Motor neuron (in vitro differentiated cells): Measurements from ENCODE around the gene MYOCD. TPM values are rescaled to one million over a fixed set of nuclear protein-coding genes. Genes with fewer than 3 reads are reported as not detected.
"Not testable (repeated sequence)": the region's sequence is repeated elsewhere in the genome, so short reads cannot be mapped to it uniquely, and the experiment has no call there.

Experiments used
- ATAC-seq, 8 experiments: fragments of 200-7000 bp; cut with Tn5 transposase; replicated peaks in 6 of 8; 2 replicates each; pipeline ENCODE4 v1.8.0; 2021; ENCODE audit warnings: mild to moderate bottlenecking in 8 of 8, moderate library complexity in 8 of 8
- H3K27ac ChIP-seq, 2 donors: fragments of 250-450 bp; sonication (Bioruptor Pico); 2 replicates each; pipeline ENCODE4 v1.9.0; 2021; ENCODE audit warnings: antibody characterized with exemption in 2 of 2, mild to moderate bottlenecking in 2 of 2, moderate library complexity in 1 of 2
- H3K4me1 ChIP-seq, 2 donors: fragments of 250-450 bp; sonication (Bioruptor Pico); replicated peaks in 1 of 2; 2 replicates each; pipeline ENCODE4 v1.6.1; 2021; ENCODE audit warnings: antibody characterized with exemption in 2 of 2, mild to moderate bottlenecking in 2 of 2, moderate library complexity in 1 of 2
- H3K4me3 ChIP-seq, 5 donors: fragments of 250-450 bp; sonication (Bioruptor Pico); 2 replicates each; pipeline ENCODE4 v1.9.0; 2021; ENCODE audit warnings: antibody characterized with exemption in 5 of 5, mild to moderate bottlenecking in 5 of 5, moderate library complexity in 4 of 5
- WGBS, 10 experiments: fragments of 450-650 bp; shearing (Covaris generic); methylation state at CpG; one replicate each; pipeline ENCODE4 v1.0.0; 2022; 5-methylcytosine and 5-hydroxymethylcytosine counted together
- in situ Hi-C, 9 experiments: fragments of 400-800 bp; cut with MboI; loops; one replicate each; pipeline ENCODE4 v1.15.0; 2021; ENCODE audit warnings: low sequenced_read_pairs in 9 of 9, low pct_unique_long_range_greater_than_20kb in 2 of 9; ENCODE audit not compliant: unreplicated experiment in 9 of 9
- total RNA-seq, 8 experiments: library from RNA; unstranded; fragments of 300-600 nt; gene quantifications; 2 replicates each; pipeline versions ENCODE4 v1.2.3 to v1.2.4, GENCODE V29; 2022

Gene MYOCD
- total RNA-seq, 8 experiments from 2014 or later, result 0.04 to 0.47 (median 0.18) TPM; not detected in 1

DNA sequence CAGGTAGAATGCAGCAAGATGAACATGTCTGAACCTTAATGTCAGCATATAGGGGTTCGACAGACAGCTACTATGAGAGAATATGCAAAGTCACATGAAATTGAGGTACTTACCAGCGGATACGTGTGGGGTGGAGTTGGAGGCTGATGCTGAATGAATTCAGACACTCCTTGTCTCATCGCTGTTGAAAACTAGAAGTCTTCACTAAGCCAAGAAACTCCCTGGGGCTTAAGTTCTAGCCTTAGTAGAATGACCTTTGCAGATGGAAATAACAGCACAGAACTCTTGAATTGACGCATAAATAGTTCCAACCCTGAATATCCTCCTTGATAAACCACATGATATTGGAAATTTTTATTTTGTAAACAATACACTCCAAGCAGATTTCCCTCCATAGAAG is 32.9 kb upstream of the MYOCD start:
- in situ Hi-C loops, result no loop called here
- Histone ChIP-seq H3K4me3 (no peak overlapping the region), H3K27ac (no peak overlapping the region), H3K4me1 (no peaks in the 10 kb centered on the region)
- ATAC-seq, result peak in 1 of 8 experiments; percentile 20
- 52 to 100% (median 80%) methylated on average over 1 to 5 of the region's 5 CpGs; no CpG with 5 or more reads in 3 of the 10 experiments for WGBS, 10 experiments

DNA sequence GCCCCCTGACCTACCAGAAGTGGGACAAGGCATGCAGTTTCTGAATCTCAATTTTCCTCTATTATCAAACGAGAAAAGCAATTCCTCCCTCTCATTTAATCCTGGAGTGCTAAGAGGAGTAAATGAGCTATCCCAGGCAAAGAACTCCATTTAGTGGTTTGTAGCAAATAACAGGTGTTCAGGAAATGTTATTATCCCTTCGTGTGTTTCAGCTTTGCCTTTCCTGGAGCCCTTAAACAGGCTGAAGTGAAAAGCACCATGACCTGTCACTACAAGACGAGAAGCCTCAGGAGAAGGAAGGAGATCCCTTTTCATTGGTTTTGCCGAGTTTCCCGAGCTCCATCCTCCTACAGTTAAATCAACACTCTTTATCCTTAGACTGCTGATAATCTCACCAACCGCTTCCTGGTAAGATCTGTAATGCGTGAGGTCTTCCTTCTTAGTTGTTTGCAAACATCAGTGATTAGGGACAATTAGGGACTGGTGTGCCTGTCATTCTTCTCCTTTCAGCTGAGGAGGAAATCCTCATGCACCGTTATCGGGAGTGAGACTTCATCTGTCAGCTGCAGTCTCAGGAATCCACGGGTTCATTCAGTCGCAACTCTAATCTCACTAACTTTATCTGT is 30.8 kb upstream of the MYOCD start:
- Histone ChIP-seq H3K27ac (no peak overlapping the region), H3K4me1 (peaks cover 0 to 3% of the 10 kb centered on the region in 2 donors), H3K4me3 (no peak overlapping the region)
- ATAC-seq, result no peak
- in situ Hi-C loops, result no loop called here
- 12 to 90% (median 68%) methylated on average over 2 to 10 of the region's 11 CpGs for WGBS, 10 experiments

DNA sequence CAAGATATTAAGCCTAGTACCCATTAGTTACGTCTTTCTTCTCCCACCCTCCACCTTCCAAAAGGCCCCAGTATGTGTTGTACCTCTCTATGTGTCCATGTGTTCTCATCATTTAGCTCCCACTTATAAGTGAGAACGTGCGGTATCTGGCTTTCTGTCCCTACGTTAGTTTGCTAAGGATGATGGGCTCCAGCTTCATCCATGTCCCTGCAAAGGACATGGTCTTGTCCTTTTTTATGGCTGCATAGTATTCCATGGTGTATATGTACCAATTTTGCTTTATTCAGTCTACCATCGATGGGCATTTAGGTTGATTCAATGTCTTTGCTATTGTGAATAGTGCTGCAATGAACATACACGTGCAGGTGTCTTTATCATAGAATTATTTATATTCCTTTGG is 29.7 kb upstream of the MYOCD start:
- H3K4me3 ChIP-seq, H3K27ac ChIP-seq, H3K4me1 ChIP-seq, ATAC-seq, in situ Hi-C loops: not testable (repeated sequence)
- WGBS, 10 experiments, result 25 to 96% (median 83%) methylated on average over 1 to 6 of the region's 6 CpGs

DNA sequence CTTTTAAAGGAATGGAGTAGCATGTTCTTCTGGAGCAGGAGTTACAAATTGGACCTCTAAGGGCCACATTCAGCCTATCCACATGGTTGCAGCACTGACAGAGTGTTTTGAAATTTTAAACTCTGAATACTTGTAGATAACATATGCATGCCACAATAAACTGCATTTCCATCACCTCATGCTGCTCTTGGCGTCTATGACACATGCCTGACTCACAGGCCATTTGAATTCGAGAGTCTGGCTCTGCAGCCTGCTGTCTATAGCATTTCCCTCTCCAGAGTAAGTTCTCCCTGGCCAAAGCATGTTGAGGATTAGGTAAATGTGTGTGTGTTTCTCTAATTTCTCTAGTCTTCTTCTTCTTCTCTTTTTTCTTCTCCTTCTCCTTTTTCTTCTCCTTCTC is 28.7 kb upstream of the MYOCD start:
- 0 to 43% (median 0%) methylated on average over 1 to 2 of the region's 2 CpGs; no CpG with 5 or more reads in 1 of the 10 experiments for WGBS, 10 experiments
- peaks cover 0 to 3% of the 10 kb centered on the region in 2 donors for H3K4me1 ChIP-seq
- in situ Hi-C loops, result no loop called here
- no peak overlapping the region for H3K4me3 ChIP-seq
- ATAC-seq, result peak; percentile 39 to 100 (median 72)
- no peak overlapping the region for H3K27ac ChIP-seq

DNA sequence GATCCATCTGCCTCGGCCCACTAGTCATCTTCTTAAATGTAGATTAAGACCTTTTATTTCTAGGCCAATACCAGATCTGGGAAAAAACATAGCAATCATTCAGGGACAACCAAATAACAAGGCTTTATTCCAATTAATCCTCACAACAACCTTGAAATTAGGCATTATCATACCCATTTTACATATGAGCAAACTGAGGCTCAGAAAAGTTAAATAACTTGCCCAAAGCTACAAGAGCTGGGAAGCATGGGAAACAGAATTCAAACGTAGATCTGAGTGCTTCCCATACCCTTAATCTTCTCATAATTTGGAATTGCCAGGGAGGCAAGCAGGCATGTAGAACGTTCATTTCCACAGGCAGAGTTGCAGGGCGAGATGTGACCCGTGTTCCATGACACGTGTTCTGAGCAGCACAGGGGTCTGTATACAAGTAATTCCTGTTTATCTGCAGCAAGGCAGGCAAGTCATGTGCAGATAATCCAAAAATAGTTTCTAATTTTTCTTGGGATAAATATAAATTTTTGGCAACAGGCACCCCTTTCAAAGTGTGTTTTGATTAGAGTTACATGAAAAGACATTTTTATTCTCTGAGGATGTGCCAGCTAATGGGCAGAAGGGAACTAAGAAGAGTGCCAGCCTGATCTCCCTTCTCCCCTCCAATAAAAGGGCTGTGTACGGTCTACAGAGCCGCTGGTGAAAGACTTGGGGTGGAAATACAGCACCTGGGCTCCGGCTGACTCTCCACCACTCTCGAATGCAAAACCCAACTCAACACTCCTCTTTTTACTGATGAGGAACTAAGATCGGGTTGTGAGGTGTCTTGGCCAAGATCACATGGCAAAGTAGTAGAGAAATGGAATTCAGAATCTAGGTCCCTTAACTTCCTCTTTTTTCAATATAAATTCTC is 27.7 kb upstream of the MYOCD start:
- WGBS, 10 experiments, result 49 to 100% (median 86%) methylated on average over 1 to 11 of the region's 11 CpGs; no CpG with 5 or more reads in 1 of the 10 experiments
- in situ Hi-C loops, result no loop called here
- Histone ChIP-seq H3K27ac (no peak overlapping the region), H3K4me3 (no peak overlapping the region), H3K4me1 (peaks cover 0 to 3% of the 10 kb centered on the region in 2 donors)
- no peak for ATAC-seq

DNA sequence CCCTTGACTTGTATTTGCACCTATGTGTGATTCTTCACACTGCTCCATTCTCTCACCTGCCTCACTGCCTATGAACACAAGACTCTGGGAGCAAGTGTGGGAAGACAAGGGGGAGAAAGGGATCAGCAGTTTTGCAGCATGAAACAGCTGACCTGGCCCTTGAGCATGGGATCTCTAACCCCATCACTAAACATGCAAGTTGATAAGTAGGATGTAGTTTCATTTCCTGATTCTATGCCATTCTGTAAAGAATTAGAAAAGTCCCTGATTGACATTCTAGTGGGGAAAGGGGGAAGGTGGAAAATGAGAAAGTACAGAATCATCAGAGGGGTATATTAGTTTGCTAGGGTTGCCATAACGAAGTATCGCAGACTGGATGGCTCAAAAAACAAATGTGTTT is 25.3 kb upstream of the MYOCD start:
- in situ Hi-C loops, result no loop called here
- WGBS, 10 experiments, result 57 to 100% (median 92%) methylated on average over 1 to 2 of the region's 2 CpGs; no CpG with 5 or more reads in 3 of the 10 experiments
- ATAC-seq, result no peak
- Histone ChIP-seq H3K27ac (no peak overlapping the region), H3K4me1 (peaks cover 0 to 3% of the 10 kb centered on the region in 2 donors), H3K4me3 (no peak overlapping the region)

DNA sequence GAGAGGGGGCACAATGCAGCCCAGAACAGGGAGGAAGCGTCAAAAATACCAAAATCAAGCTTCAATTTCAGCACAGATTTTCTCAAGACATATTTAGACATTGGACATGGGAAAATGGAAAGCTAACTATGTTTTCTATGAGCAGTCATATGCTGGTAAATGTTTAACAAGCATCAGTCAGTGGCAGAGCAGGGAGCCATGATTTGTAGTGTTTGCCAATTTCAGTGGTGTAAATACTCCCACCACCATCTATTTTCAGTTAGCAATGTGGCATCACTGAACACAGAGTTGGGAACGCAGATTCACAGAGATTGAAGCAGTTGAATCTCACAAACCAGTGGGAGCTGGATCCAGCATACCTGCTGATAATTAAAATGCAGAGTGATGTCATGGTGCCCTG is 24.6 kb upstream of the MYOCD start:
- in situ Hi-C loops, result no loop called here
- H3K4me1 ChIP-seq, result peaks cover 0 to 3% of the 10 kb centered on the region in 2 donors
- 20 to 100% (median 85%) methylated on average over 1 to 2 of the region's 2 CpGs; no CpG with 5 or more reads in 4 of the 10 experiments for WGBS, 10 experiments
- no peak for ATAC-seq
- H3K4me3 ChIP-seq, result no peak overlapping the region
- H3K27ac ChIP-seq, result no peak overlapping the region

DNA sequence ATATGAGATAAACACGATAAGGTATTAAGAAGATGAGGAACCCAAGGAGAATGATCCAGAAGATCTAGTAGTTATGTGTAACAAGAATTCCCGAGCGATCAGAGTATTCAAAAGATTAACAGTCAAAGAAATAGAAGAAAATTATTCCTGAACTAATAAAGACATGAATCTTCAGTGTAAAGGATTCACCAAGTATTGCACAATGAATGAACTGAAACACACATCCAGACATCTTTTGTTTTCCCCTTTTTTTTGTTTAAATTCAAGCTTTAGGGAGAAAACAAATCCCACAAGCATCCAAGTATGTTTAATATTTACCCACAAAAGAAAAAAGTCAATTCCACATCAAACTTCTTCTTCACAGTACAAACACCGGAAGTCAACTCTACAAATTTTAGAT is 23.7 kb upstream of the MYOCD start:
- Histone ChIP-seq H3K4me1 (peaks cover 0 to 3% of the 10 kb centered on the region in 2 donors), H3K27ac (no peak overlapping the region), H3K4me3 (no peak overlapping the region)
- 26 to 100% (median 78%) methylated on average over 1 to 4 of the region's 4 CpGs for WGBS, 10 experiments
- ATAC-seq, result no peak
- in situ Hi-C loops, result no loop called here

DNA sequence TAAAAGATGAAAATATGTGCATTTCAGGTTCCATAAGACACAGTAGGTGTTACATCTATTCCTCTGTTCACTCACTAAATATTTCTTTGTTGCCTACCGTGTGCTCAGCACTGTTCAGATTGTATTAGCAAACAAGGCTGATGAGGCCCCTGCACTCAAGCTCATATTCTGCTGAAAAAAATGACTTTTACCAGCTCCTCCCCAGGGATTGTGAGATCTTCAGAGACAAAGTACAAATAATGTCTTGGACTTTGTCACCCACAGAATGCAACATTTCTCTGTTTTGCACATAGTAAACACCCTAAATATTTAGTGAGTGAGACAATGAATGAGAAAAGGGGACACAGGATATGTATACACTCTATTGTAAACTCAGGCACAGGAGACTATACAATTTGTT is 21.9 kb upstream of the MYOCD start:
- Histone ChIP-seq H3K27ac (no peak overlapping the region), H3K4me1 (no peaks in the 10 kb centered on the region), H3K4me3 (no peak overlapping the region)
- in situ Hi-C loops, result no loop called here
- no peak for ATAC-seq
- WGBS, 10 experiments, result 20 to 80% (median 67%) methylated on average over 1 of the region's 1 CpG; no CpG with 5 or more reads in 3 of the 10 experiments

DNA sequence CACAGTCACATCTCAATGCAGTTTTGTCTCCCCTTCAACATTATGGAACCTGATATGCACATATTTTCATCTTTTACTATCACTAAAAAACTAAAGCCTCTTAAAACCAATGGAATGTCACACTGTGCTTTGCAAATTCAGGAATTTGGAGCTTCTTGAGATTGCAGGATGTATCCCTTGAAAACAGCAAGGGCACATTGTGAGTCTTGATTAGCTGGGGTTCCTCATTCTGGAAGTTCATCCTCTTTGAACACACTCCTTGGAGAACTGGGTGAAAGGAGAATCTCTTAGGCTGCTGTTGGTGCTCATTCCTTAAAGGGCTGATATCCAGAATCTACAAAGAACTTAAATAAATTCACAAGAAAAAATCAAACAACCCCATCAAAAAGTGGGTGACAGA is 21.1 kb upstream of the MYOCD start:
- in situ Hi-C loops, result no loop called here
- no peak for ATAC-seq
- no peak overlapping the region for H3K4me3 ChIP-seq
- H3K27ac ChIP-seq, result no peak overlapping the region
- no peaks in the 10 kb centered on the region for H3K4me1 ChIP-seq

DNA sequence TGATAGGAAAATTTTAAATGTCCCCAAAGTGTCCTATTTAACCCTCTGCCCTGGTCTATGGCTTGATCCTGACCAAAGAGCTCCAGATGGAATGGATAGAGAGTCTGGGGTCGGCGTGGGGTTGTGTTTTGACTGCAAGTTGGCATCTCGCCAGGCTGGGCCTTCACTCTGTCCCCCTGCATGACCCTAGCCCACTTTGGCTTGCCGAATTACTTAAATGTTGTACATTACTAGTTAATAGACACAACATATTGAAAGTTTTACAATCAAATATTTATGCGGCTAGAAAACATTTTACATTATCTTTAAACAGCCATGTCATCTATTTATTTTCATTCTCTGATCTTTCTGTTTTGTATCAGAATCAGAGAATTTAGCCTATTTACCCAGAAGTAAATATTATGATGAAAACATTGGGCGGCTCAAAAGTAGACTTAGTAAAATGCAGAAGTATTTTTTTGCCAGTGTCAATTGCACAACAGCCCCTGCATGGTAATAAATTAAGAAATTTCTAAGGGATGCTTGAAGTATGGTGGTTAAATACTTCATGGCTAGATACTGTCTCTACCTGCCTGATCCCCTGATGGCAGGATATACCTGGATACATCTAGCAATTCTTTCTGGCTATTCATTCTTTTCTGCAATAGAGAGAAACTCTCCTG is 18.8 kb upstream of the MYOCD start:
- no peak for ATAC-seq
- in situ Hi-C loops, result no loop called here
- Histone ChIP-seq H3K27ac (no peak overlapping the region), H3K4me1 (no peaks in the 10 kb centered on the region), H3K4me3 (no peak overlapping the region)
- WGBS, 10 experiments, result 28 to 100% (median 79%) methylated on average over 1 to 6 of the region's 6 CpGs; no CpG with 5 or more reads in 1 of the 10 experiments

DNA sequence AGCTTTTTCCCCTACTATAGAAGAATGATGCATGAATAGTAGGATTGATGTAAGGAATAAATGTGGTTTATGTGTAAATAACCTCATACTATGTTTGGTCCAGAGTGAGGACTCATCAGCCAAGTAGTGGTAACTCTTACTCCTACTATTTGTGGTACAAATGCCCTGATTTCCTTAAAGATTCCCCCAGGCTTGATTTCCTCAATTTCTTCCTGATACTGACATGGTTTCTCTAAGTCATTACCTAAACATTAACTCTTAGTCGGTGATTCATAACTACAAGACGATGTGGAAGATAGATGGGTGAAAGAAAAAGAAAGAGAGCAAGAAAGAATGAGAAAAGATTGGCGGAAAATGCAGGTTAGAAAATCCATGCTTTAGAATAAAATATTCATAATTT is 17.2 kb upstream of the MYOCD start:
- Histone ChIP-seq H3K4me3 (no peak overlapping the region), H3K27ac (no peak overlapping the region), H3K4me1 (no peaks in the 10 kb centered on the region)
- no peak for ATAC-seq
- in situ Hi-C loops, result no loop called here
- WGBS, 10 experiments, result 48 to 100% (median 92%) methylated on average over 1 to 3 of the region's 3 CpGs

DNA sequence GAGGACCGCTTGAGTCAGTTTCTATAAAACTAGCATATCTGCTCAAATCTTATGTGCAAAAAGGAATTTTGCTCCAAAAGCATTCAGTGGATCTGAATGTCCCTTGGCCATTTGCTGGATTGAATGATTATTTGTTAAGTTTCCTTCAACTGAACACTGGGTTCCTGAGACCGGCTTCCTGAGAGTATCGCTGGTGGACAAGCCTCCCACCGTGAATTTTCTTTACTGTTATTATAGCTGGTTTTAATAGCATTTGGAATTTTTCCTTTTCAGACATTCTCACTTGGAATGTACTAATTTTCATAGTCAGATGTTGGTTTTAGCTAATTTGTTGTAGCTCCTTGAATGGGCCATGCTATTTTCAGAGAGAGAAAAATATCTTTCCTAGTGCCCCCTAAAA is 9.8 kb upstream of the MYOCD start:
- ATAC-seq, result no peak
- no peak overlapping the region for H3K27ac ChIP-seq
- in situ Hi-C loops, result no loop called here
- H3K4me3 ChIP-seq, result no peak overlapping the region
- 40 to 100% (median 90%) methylated on average over 1 to 4 of the region's 4 CpGs for WGBS, 10 experiments
- no peaks in the 10 kb centered on the region for H3K4me1 ChIP-seq
